Measurements from ENCODE around the gene DLGAP1.
A peak's percentile ranks its signal among the peaks of the same experiment; 100 is the strongest.

DLGAP1 gene

GRCh38 chr18:3827236-3827845 is 627.8 kb downstream of the DLGAP1 start:
- TF ChIP-seq GATA1 (IDR thresholded peaks at IDR 0.05; ENCODE audit: low read depth, low read length) (no peak), POLR2A (IDR thresholded peaks at IDR 0.05; ENCODE audit: low read length) (no peak)
- DNase-seq = no peak

GRCh38 chr18:3826021-3826420 is 629.1 kb downstream of the DLGAP1 start:
- DNase-seq = no peak
- no peak for TF ChIP-seq POLR2A (IDR thresholded peaks at IDR 0.05; ENCODE audit: low read length)
- no peak for TF ChIP-seq GATA1 (IDR thresholded peaks at IDR 0.05; ENCODE audit: low read depth, low read length)

GRCh38 chr18:3824101-3824500 is 631.0 kb downstream of the DLGAP1 start:
- TF ChIP-seq GATA1 (IDR thresholded peaks at IDR 0.05; ENCODE audit: low read depth, low read length) (no peak), POLR2A (IDR thresholded peaks at IDR 0.05; ENCODE audit: low read length) (no peak)

GRCh38 chr18:3823073-3823472 is 632.0 kb downstream of the DLGAP1 start:
- TF ChIP-seq POLR2A (IDR thresholded peaks at IDR 0.05; ENCODE audit: low read length) (no peak), GATA1 (IDR thresholded peaks at IDR 0.05; ENCODE audit: low read depth, low read length) (no peak)
- DNase-seq = no peak

More at GRCh38 chr18:3824101-3824500, 631.0 kb downstream of the DLGAP1 start:
- no peak for DNase-seq

- no peak for DNase-seq
- TF ChIP-seq GATA1 (IDR thresholded peaks at IDR 0.05; ENCODE audit: low read depth, low read length) = no peak
Observed at GRCh38 chr18:3821524-3821923, 633.6 kb downstream of the DLGAP1 start.

GRCh38 chr18:3819961-3820360 is 635.1 kb downstream of the DLGAP1 start:
- DNase-seq = no peak
- TF ChIP-seq GATA1 (IDR thresholded peaks at IDR 0.05; ENCODE audit: low read depth, low read length) (no peak), POLR2A (IDR thresholded peaks at IDR 0.05; ENCODE audit: low read length) (no peak)

GRCh38 chr18:3816610-3817363 is 638.3 kb downstream of the DLGAP1 start:
- peak in 1 of 2 experiments; percentile 28 for DNase-seq
- TF ChIP-seq GATA1 (IDR thresholded peaks at IDR 0.05; ENCODE audit: low read depth, low read length) (no peak), POLR2A (IDR thresholded peaks at IDR 0.05; ENCODE audit: low read length) (no peak)

- DNase-seq = no peak
- TF ChIP-seq GATA1 (IDR thresholded peaks at IDR 0.05; ENCODE audit: low read depth, low read length) (no peak), POLR2A (IDR thresholded peaks at IDR 0.05; ENCODE audit: low read length) (no peak)
Observed at GRCh38 chr18:3815991-3816390, 639.1 kb downstream of the DLGAP1 start.

- DNase-seq = no peak
- no peak for TF ChIP-seq POLR2A (IDR thresholded peaks at IDR 0.05; ENCODE audit: low read length)
- no peak for TF ChIP-seq GATA1 (IDR thresholded peaks at IDR 0.05; ENCODE audit: low read depth, low read length)
Observed at GRCh38 chr18:3814816-3815215, 640.3 kb downstream of the DLGAP1 start.

- TF ChIP-seq GATA1 (IDR thresholded peaks at IDR 0.05; ENCODE audit: low read depth, low read length) (no peak), POLR2A (IDR thresholded peaks at IDR 0.05; ENCODE audit: low read length) (no peak)
- no peak for DNase-seq
Observed at GRCh38 chr18:3810296-3810695, 644.8 kb downstream of the DLGAP1 start.

- TF ChIP-seq POLR2A (IDR thresholded peaks at IDR 0.05; ENCODE audit: low read length) = no peak
- TF ChIP-seq GATA1 (IDR thresholded peaks at IDR 0.05; ENCODE audit: low read depth, low read length) = no peak
- no peak for DNase-seq
Observed at GRCh38 chr18:3808985-3809780, 645.9 kb downstream of the DLGAP1 start.

- no peak for TF ChIP-seq POLR2A (IDR thresholded peaks at IDR 0.05; ENCODE audit: low read length)
- TF ChIP-seq GATA1 (IDR thresholded peaks at IDR 0.05; ENCODE audit: low read depth, low read length) = no peak
- DNase-seq = no peak
Observed at GRCh38 chr18:3806656-3807055, 648.5 kb downstream of the DLGAP1 start.

- no peak for DNase-seq
- TF ChIP-seq GATA1 (IDR thresholded peaks at IDR 0.05; ENCODE audit: low read depth, low read length) = no peak
- TF ChIP-seq POLR2A (IDR thresholded peaks at IDR 0.05; ENCODE audit: low read length) = no peak
Observed at GRCh38 chr18:3804336-3804735, 650.8 kb downstream of the DLGAP1 start.

GRCh38 chr18:3803350-3803749 is 651.8 kb downstream of the DLGAP1 start:
- no peak for DNase-seq
- TF ChIP-seq GATA1 (IDR thresholded peaks at IDR 0.05; ENCODE audit: low read depth, low read length) = no peak
- TF ChIP-seq POLR2A (IDR thresholded peaks at IDR 0.05; ENCODE audit: low read length) = no peak

Measured in erythroblast (primary cell).